DMS53 treated with DMSO at 0.1 percent for 48 hours (cell line): ENCODE data around the gene CYP4F22.
"Not testable (repeated sequence)": the region's sequence is repeated elsewhere in the genome, so short reads cannot be mapped to it uniquely, and the experiment has no call there.

ENCODE experiments used
- DNase-seq: peaks from one replicate; lab custom pipeline; 2025; ENCODE audit not compliant: unreplicated experiment; lab: John Stamatoyannopoulos, UW

CYP4F22 gene

DNA sequence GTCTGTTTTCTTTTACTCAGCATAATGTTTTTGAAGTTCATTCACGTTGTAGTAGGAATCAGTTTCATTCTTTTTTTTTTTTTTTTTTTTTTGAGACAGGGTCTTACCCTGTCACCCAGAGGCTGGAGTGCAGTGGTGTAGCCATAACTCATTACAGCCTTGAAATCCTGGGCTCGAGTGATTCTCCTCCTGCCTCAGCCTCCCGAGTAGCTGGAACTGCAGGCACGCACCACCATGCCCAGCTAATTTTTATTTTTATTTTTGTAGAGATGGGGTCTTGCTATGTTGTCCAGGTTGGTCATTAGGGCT is 25.2 kb downstream of the CYP4F22 start:
- DNase-seq, result not testable (repeated sequence)

DNA sequence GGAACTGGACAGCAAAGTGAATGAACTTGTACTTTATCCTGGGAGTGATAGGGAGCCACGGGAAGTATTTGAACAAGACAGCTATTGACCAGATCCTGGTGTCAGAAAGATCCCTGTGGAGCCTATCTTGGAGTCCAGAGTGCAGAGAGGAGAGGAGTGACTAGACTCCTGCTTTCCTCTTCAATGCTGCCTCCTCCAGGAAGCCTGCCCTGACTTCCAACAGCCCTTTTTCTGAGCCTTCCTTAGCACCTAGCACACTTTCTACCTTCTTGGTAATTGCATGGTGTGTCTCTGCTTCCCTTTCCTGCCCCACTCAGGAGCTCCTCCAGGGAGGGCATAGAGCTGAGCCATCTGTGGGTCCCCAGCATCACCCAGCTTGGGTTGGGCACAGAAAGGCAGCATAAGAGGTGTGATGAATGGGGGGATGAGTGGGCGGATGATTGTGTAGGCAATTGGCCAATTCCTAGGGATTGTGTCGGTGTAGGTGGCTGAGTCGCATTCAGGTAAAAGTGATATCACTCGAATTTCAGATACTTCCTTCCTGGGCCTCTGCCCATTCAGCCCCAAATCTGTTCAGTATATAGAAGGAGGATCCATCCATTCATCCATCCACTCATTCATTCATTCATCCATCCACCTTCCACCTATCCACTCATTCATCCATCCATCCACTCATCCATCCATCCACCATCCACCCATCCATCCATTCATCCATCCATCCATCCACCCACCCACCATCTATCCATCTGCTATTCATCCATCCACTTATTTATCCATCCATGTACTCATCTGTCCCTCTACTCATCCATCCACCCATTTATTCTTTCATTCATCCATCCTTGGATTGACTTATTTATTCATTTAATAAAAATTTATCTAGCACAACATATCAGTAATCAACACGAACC is 26.9 kb downstream of the CYP4F22 start:
- DNase-seq, result no peak

DNA sequence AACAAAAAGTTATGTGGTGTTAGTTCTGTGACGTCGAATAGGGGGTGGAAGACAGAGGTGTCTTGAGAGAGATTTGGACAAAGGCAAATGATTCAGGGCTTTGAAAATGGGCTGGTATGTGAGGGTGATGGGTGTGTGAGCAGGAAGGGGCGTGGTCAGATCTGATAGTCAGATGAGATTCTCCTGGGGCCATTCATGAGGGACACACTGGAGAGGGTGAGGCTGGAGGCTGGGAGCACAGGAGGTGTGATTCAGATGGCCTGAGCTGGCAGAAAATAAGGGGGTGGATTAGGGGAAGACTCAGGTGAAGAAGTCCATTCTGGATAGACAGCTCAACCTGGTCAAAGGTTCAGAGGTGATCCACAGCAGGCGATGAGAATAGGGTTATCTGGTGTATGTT is 28.0 kb downstream of the CYP4F22 start:
- DNase-seq, result no peak

DNA sequence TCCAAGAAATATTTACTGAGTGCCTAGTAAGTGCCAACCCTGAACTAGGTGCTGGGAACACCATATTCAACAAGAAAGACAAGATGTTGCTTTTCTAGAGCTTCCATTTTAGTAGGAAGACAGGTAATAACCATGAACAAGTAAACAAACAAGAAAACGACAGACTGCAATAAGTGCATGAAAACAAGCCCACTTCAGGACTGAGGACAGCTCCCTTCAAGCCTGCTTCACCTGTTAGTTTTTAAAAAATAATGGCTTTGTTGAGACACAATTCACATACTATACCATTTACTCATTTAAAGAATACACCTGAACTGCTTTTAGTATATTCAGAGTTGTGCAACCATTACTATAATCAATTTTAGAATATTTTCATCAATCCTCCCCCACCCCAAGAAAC is 30.4 kb downstream of the CYP4F22 start:
- DNase-seq, result no peak

DNA sequence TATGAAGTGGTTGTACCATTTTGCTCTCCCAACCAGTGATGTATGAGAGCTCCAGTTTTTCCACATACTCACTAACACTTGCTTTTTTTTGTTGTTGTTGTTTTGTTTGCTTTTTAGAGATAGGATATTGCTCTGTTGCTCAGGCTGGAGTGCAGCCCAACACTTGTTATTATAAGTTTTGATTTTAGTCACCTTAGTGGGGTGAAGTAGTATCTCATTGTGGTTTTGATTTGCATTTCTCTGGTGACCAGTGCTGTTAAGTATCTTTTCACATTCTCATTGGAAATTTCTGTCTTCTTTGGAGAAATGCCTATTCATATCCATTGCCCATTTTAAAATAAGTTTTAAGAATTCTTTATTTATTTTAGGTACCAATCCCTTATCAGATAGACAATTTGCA is 31.3 kb downstream of the CYP4F22 start:
- no peak for DNase-seq

DNA sequence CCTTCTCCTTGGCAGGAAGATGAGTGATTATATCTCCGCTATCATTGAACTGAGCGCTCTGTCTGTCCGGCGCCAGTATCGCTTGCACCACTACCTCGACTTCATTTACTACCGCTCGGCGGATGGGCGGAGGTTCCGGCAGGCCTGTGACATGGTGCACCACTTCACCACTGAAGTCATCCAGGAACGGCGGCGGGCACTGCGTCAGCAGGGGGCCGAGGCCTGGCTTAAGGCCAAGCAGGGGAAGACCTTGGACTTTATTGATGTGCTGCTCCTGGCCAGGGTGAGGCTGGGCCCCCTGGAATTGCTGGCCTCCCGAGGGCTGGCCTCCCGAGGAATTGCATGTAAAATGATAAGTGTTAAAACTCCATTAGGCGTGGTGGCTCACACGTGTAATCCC is 32.1 kb downstream of the CYP4F22 start:
- no peak for DNase-seq

DNA sequence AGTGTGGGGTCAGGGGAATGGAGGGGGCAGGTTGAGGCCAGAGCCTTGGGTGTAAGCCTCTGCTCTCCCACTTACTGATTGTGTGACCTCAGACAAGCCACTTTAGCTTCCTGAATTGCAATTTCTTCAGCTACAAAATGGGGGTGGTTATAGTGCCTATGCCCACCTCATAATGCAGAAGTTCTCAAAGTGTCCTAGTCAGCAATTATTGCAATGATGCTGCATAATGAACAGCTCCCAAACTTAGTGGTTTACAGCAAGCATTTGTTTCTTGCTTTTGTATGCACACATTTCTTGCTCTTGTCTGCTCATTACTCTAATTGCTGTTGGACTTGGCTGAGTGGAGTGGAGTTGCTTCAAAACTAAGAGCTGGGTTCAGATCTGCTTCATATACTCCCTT is 36.0 kb downstream of the CYP4F22 start:
- no peak for DNase-seq

DNA sequence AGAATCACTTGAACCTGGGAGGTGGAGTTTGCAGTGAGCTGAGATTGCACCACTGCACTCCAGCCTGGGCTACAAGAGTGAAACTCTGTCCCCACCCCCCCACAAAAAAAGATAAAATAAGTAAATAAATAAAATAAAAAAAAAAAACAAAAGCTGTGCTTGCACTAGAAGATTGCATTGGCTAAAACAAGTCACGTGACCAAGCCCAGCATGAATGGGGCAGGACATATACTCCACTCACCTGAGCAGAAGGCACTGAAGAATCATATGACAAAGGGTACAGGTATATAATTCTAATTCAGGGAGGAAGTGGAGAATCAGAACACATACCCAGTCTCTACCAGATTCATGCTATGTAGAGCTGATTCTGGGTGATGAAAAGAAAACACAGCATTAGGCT is 36.6 kb downstream of the CYP4F22 start:
- DNase-seq, result no peak

DNA sequence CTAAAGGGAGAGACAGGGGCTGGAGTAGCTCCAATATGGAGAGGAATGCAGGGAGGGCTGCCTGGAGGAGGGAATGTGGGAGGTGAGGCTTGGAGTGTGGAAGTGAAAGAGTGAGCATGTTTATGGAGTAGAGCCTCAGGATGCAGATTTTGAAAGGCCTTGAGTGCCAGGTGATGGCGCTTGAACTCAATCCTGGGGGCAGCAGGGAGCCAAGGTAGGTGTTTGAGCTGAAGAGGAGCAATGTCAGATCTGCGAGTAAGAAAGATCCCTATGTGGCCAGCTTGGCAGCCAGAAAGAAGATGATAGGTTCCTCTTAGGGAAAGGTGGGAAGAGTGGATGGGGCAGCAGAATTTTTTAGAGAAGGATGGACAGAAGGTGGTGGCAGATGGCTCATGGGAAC is 40.3 kb downstream of the CYP4F22 start:
- DNase-seq, result no peak

DNA sequence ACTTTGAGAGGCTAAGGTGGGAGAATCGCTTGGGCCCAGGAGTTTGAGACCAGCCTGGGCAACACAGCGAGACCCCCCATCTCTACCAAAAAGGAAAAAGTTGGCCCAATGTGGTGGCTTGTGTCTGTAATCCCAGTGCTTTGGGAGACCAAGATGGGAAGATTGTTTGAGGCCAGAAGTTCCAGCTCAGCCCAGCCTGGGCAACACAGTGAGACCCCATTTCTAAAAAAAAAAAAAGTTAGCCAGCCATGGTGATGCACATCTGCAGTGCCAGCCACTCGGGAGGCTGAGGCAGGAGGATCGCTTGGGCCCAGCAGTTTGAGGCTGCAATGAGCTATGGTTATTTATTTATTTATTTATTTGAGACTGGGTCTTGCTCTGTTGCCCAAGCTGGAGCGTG is 41.3 kb downstream of the CYP4F22 start:
- DNase-seq, result no peak

DNA sequence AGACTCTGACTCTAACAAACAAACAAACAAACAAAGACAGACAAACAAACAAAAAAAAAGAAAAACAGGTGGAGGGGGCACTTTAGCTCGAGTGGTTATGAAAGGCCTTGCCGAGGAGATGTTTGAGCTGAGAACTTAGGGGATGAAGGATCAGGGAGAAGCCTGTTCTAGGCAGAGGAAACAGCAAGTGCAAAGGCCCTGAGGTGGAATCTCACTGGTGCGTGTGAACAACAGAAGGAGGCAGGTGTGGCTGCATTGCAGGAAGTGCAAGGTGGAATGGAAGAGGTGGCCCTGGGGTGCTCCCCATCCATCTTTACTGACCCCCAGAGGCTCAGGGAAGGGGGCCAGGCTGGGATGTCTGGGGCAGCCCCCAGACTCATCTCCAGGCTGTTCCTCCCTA is 41.9 kb downstream of the CYP4F22 start:
- DNase-seq, result no peak

DNA sequence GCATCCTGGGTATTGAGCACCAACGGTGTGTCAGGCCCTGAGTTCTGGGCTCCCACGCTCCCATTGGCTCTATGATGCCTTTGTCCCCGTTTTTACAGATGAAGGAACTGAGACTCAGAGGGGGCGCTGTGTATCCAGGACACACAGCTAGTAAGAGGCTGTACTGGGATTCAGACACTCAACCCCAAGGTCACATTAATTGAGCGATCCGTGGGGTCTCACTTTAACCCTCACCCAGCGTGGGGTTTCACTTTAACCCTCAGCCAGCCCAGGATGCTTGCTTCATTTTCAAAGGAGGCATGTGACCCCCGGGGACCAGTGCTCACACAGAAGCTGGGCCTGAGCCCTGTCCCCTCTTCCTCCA is 42.6 kb downstream of the CYP4F22 start:
- no peak for DNase-seq

DNA sequence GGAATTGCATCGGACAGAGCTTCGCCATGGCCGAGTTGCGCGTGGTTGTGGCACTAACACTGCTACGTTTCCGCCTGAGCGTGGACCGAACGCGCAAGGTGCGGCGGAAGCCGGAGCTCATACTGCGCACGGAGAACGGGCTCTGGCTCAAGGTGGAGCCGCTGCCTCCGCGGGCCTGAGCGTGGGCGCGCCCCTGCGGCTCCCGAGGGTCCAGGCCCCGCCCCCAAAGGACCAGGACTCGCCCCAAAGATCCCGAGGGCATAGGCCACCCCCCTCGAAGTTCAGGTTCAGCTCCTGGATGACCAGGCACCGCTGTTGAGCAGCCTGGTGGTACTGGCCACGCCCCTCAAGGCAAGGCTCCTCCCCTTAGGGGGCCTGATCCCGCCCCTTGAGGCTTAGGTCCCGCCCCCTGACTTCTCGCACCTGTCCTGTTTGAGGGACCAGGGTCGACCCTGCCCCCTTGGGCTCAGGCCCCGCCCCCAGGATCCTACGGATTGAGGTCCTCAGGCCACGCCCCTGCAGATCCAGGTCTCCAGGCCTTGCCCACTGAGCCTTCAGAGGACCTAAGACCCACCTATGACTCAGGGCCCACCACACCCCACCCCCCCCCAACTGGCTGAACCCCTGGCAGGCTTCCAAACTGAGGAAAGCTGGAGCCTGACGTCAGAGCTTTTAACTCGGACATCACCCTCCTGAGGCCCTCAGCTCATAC is 43.1 kb downstream of the CYP4F22 start:
- no peak for DNase-seq

DNA sequence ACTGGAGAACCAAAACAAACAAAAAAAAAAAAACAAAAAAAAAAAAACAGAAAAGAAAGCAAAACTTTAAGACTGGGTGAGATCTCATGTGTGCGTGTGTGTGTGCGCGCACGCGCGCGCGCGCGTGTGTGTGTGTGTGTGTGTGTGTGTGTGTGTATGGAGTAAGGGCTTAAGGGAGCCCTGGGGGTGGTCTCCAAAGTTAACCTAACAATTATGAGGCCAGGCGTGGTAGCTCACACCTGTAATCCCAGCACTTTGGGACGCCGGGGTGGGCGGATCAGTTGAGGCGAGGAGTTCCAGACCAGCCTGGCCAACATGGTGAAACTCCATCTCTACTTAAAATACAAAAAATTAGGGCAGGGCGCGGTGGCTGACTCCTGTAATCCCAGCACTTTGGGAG is 46.7 kb downstream of the CYP4F22 start:
- DNase-seq, result no peak

DNA sequence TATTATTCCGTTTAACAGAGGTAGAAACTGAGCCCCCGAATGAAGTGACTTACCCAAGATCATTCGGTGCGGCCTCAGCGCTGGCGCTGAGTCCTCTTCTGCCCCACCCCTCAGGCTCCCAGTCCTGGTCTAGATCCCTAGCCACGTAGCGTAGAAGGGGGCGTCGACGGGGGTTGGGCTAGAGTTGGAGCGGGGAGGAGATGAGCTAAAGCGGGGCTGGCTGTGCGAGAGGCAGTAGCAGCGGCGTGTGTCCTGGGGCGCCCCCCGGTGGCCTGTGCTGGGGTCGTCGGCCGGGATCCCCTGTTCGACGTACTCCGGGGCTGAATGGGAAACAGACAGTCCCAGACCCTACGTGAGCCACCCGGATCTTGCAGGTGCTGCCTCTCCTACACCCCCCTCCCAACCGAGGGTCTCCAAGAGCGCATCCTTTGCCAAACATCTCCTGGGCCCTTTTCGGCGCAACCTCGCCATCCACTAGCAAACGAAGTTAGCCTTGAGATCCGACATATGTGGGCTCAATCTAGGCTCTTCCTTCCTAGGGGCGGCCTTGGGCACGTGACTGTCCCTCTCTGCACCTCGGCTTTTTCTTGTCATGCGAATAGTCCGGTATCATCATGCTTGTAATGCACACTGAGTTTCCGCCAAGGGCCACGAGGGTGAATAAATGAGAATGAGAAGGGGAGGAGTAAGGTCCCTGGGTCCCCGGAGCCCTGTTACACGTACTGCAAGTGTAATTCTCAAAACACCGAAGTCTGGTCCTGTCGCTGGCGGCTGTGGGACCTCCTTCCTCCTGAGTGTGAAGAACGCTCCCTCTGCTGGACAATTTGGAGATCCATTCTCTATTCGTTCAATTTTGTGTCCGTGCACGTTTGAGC is 47.7 kb downstream of the CYP4F22 start:
- DNase-seq, result peak; percentile 61

DNA sequence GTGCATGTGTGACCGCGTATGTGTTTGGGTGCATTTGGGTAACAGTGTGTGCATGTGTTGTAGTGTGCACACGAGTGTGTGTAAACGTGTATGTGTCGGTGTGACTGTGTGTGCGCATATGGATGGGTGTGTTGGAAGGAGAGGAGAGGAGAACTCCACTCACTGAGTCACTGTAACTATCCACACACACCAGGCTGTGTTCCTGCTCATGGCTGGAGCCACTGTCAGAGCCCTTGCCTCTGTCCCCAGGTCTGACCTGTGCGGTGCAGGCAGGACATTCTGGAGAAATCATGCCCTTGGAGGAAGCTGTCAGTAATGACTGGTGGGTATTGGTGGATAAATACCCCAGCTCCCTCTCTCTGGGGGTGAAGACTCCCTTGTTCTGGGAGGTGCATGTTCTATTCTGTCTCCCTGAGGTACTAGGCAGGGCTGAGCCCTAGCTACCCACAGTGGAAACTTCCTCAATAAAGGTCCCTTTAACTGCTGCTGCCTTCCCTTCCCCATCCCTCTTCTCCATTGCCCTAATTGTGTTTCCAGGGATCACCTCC is 48.4 kb downstream of the CYP4F22 start:
- DNase-seq, result no peak

DNA sequence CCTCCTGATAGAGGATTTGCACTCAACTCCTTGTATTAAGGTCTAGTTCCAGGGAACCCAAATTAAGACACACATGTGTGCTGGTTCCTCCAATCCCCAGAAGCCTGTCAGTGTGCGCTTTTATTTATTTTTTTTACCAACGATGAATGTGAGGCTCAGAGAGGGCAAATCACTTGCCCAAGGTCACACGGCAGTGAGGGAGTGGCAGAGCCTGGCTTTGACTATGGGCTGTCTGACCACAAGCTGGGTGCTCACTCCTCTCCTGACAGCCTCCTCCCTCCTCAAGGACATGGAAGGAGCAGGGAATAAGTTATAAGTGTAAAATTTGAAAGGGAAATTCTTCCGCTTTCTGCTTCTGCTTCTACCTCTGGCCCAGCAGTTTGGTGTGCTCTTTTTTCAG is 48.9 kb downstream of the CYP4F22 start:
- no peak for DNase-seq

DNA sequence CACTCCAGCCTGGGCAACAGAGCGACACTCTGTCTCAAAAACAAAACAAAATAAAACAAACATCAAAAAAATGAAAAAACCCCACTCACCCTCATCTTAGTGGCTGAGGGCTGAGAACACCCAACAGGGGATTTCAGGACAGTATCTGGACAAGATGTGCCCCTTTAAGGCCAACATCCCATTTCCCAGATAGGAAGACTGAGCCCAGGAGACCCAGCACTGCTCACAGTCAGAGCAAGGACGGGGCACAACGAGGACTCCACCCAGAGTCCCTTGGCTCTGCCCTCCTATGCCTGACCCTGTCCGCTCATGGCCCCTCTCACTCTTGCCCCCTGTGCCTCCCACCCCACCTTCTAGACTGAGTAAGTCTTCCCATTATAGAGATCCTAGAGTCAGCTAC is 53.8 kb downstream of the CYP4F22 start:
- DNase-seq, result no peak

DNA sequence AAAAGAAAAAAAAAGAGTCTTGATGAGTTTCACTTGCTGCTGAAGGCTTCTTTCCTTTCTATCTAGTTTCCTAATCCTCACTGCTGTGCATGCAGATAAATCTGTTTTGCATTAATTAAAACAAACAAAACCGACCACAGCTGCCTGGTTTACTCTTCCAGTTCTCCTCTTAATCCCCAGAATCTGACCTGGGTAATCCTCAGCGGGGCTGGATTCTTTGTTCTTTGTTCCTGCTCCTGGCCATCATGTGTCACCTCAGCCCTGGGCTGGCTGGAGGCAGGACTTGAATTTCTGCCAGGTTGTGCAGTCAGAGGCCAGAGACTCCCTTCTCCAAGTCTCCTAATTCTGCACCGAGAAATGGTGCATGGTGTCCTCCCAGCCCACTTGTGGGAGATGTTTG is 54.5 kb downstream of the CYP4F22 start:
- DNase-seq, result no peak

DNA sequence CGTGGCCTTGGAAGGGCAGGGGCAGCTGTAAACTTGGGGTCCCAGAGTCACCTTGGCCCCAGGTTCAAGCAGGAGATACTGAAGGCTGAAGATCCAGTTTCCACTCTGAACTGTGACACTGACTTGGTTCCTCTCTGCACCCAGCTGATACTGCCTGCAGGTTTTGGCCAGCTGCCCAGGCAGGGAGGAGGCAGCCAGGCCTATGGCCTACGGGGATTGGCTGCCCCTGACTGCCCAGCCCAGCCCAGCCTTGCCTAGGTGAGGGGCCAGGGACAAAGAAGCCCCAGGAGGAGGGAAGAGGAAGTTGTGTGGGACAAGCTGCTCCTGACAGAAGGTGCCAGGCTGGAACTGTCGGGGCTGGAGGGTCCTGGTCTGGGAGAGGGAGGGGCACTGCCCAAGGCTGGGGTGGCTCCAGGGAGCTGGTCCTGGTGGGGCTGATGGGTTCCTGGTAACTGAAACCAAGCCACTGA is 55.0 kb downstream of the CYP4F22 start:
- DNase-seq, result no peak

DNA sequence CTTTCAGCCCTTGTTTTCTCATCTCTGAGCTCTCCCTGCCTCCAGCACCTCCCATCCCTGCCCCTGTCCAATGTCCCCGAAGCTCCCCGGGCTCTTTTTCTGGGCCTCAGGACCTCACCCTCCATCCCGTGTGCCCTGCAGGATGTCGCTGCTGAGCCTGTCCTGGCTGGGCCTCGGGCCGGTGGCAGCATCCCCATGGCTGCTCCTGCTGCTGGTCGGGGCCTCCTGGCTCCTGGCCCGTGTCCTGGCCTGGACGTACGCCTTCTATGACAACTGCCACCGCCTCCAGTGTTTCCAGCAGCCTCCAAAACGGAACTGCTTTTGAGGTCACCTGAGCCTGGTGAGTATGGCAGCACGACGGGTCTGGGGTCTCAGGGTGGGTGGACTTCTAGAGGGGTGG is 55.6 kb downstream of the CYP4F22 start:
- no peak for DNase-seq
